GM12872 (cell line): ENCODE measurements around the gene CSF1.

Experiments
- CTCF ChIP-seq: IDR thresholded peaks from 3 replicates; pipeline ENCODE4 v1.5.1; 2011; ENCODE audit warnings: low read depth, mild to moderate bottlenecking, low read length, moderate library complexity; ENCODE audit not compliant: insufficient read depth

The CSF1 gene

GRCh38 chr1:109923131-109923945 is 12.7 kb downstream of the CSF1 start:
- peak; percentile 70 for TF ChIP-seq CTCF

GRCh38 chr1:109923946-109924275 is 13.3 kb downstream of the CSF1 start:
- no peak for TF ChIP-seq CTCF

GRCh38 chr1:109924316-109924715 is 13.7 kb downstream of the CSF1 start:
- TF ChIP-seq CTCF, result no peak

- TF ChIP-seq CTCF, result no peak
These were observed 14.7 kb downstream of the CSF1 start for GRCh38 chr1:109925159-109925990.

- no peak for TF ChIP-seq CTCF
These were observed 16.1 kb downstream of the CSF1 start for GRCh38 chr1:109926662-109927300.

GRCh38 chr1:109927356-109927755 is 16.7 kb downstream of the CSF1 start:
- TF ChIP-seq CTCF, result no peak

GRCh38 chr1:109927911-109928321 is 17.3 kb downstream of the CSF1 start:
- no peak for TF ChIP-seq CTCF
